HG03108 (cell line): ENCODE results near the gene AVPR1B.
"Not testable (repeated sequence)": the region's sequence is repeated elsewhere in the genome, so short reads cannot be mapped to it uniquely, and the experiment has no call there.

Experiments
- ATAC-seq: cut with Tn5 transposase; IDR thresholded peaks from one replicate; pipeline ENCODE4 v1.9.1; 2021; ENCODE audit warnings: moderate library complexity; ENCODE audit not compliant: unreplicated experiment

Gene AVPR1B

GRCh38 chr1:206082831-206083695 is 34.1 kb downstream of the AVPR1B start:
- ATAC-seq: no peak

- no peak for ATAC-seq
Measured at GRCh38 chr1:206081856-206082255, 35.3 kb downstream of the AVPR1B start.

- ATAC-seq: no peak
Measured at GRCh38 chr1:206080026-206080820, 37.0 kb downstream of the AVPR1B start.

- ATAC-seq: no peak
Measured at GRCh38 chr1:206079135-206079534, 38.1 kb downstream of the AVPR1B start.

GRCh38 chr1:206075786-206076755 is 41.1 kb downstream of the AVPR1B start:
- no peak for ATAC-seq

- ATAC-seq: no peak
Measured at GRCh38 chr1:206074839-206075238, 42.3 kb downstream of the AVPR1B start.

GRCh38 chr1:206070627-206071304 is 46.4 kb downstream of the AVPR1B start:
- ATAC-seq: no peak

- no peak for ATAC-seq
Measured at GRCh38 chr1:206068314-206068713, 48.9 kb downstream of the AVPR1B start.

GRCh38 chr1:206067486-206068227 is 49.5 kb downstream of the AVPR1B start:
- no peak for ATAC-seq

GRCh38 chr1:206066479-206067171 is 50.6 kb downstream of the AVPR1B start:
- peak; percentile 88 for ATAC-seq

- ATAC-seq: no peak
Measured at GRCh38 chr1:206065547-206066145, 51.5 kb downstream of the AVPR1B start.

- ATAC-seq: not testable (repeated sequence)
Measured at GRCh38 chr1:206064501-206064900, 52.7 kb downstream of the AVPR1B start.

- ATAC-seq: not testable (repeated sequence)
Measured at GRCh38 chr1:206064001-206064400, 53.2 kb downstream of the AVPR1B start.

GRCh38 chr1:206062464-206062863 is 54.7 kb downstream of the AVPR1B start:
- ATAC-seq: no peak

GRCh38 chr1:206060844-206061243 is 56.3 kb downstream of the AVPR1B start:
- ATAC-seq: no peak
